ENCODE data around the gene GFAP.

The GFAP gene

GRCh38 chr17:44914148-44914547, 1.2 kb downstream of the GFAP start:
- DNase-seq (ENCODE audit: low spot score), result no peak

DNA sequence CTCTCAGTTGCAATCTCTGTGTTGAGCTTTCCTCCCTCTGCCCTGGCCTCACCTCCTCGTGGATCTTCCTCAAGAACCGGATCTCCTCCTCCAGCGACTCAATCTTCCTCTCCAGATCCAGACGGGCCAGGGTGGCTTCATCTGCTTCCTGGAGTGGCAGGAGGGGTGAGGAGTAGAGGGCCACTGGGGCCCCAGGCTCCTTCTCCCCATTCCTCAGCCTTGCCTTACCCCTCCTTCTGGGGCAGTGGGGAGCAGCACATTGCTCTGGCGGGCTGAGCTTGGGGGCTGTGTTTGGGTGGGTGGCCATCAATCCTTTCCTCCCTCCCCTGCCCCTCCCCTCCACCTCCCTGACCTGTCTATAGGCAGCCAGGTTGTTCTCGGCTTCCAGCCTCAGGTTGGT, 1.6 kb downstream of the GFAP start:
- DNase-seq (ENCODE audit: low spot score), result no peak

- DNase-seq (ENCODE audit: low spot score), result peak; percentile 58
These were observed 2.3 kb downstream of the GFAP start for GRCh38 chr17:44912763-44913544.

GRCh38 chr17:44911133-44912001, 3.9 kb downstream of the GFAP start:
- peak; percentile 71 for DNase-seq (ENCODE audit: low spot score)

- no peak for DNase-seq (ENCODE audit: low spot score)
These were observed 4.8 kb downstream of the GFAP start for GRCh38 chr17:44910231-44911106.

- DNase-seq (ENCODE audit: low spot score), result no peak
These were observed 5.6 kb downstream of the GFAP start for GRCh38 chr17:44909681-44910144.

GRCh38 chr17:44908761-44909326, 6.5 kb downstream of the GFAP start:
- no peak for DNase-seq (ENCODE audit: low spot score)

DNA sequence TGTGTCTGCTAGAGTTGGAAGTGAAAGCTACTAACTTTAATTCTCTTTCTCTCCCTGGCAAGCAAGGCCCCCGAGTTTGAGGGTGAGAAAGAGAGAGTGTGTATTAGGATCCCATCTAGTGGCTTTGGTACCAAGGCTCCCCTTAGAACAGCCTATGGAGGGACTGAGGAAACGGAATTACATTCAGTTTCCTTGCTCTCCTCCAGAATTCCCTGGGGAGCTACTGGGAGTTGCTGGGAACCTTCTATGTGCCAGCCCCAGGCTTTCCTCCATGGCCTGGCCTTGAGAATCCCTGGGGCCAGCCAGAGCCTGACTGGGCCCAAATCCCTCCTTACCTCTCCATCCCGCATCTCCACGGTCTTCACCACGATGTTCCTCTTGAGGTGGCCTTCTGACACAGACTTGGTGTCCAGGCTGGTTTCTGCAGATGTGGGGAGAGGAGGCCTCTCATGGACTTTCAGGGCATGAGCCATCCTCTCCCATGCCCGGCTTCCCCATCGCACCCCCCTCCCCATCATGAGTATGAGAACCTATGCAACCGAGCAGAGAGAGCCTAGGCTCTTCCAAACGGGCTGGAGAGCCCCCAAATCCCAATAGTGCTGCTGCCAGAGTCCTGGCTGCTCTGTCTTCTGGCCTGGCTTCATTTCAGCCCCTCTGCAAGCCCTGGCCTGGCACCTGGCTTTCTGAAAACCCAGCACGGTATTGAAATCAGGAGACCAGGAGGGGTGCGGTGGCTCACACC, 7.4 kb downstream of the GFAP start:
- no peak for DNase-seq (ENCODE audit: low spot score)

GRCh38 chr17:44906763-44907728, 8.3 kb downstream of the GFAP start:
- DNase-seq (ENCODE audit: low spot score), result no peak

DNA sequence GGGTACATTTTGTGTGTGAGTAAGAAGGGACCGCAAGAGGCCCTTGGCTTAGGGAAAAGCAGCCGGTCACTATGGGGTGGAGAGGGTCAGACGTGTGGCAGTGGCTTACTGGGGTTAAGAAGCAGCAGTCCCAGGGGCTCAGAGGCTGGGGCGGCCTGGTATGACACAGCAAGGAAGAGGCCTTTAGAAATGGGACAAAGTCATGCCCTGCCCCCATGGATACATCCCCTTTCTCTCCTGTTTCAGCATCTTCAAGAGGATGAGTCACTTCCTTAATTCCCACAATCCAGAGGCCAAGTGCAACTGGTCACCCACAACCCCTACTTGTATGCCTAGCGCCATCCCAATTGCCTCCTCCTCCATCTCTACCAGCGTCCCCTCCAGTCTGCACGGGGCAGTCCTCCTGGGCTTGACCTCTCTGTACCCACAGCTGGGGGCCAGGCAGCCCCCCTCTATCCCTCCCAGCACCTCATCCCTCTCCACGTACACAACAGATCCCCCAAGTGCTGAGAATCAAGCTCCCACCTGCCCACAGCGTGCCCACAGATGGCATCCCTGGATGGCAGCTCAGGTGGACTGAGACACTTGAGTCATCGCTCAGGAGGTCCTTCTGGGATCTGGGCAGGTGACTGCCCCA, 9.2 kb downstream of the GFAP start:
- DNase-seq (ENCODE audit: low spot score), result no peak

- DNase-seq (ENCODE audit: low spot score), result no peak
These were observed 10.0 kb downstream of the GFAP start for GRCh38 chr17:44905006-44906000.

- DNase-seq (ENCODE audit: low spot score), result no peak
These were observed 11.0 kb downstream of the GFAP start for GRCh38 chr17:44904001-44904984.

DNA sequence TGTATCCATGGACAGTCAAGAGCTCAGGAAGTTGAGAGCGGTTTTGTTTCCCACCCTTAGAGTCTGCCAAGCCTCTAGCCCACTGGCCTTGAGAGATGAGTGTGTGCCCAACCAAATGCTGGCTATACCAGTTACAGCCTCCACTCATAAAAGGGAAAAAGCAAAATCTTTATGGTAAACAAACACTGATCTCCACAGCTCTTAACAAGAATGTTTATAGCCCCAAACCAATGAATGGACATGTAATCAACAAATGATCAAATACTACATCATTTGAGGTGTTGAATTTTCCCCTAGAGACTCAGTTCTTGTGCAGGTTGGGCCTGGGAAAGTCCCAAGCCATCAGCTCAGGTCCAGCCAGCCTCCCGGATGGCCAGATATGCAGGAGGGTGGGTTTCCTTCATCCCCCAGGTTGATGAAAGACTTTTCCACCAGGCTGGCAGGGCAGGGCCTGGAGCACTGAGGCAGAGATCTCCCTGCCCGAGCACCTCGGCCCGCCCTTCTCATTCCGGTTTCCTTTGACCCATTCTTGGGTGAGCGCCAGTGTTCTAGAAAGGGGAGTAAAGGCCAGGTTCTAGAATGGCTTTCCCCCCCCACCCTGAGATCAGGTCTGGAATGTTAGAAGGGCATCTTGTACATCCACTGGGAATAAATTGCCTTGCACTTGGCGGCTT, 12.2 kb downstream of the GFAP start:
- DNase-seq (ENCODE audit: low spot score), result no peak

- no peak for DNase-seq (ENCODE audit: low spot score)
These were observed 13.1 kb downstream of the GFAP start for GRCh38 chr17:44902135-44902760.

- no peak for DNase-seq (ENCODE audit: low spot score)
These were observed 13.8 kb downstream of the GFAP start for GRCh38 chr17:44901411-44901921.

DNA sequence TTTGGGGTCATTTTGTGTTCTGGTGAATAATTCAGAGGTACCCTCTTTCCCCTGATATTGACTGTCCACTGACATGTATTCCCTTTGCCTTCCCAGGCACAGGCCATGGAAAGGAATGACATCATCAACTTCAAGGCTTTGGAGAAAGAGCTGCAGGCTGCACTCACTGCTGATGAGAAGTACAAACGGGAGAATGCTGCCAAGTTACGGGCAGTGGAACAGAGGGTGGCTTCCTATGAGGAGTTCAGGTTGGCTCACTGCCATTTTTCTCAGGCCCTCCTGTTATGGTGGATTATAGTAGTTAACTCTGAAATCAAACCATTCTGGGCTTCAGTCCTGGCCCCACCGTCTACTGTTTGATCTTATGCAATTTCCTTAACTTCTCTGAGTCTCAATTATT, 14.4 kb downstream of the GFAP start:
- no peak for DNase-seq (ENCODE audit: low spot score)
